Lung microvascular endothelial cell (primary cell): ENCODE data around the gene COL4A2. TPM values are rescaled to one million over a fixed set of nuclear protein-coding genes. Genes with fewer than 3 reads are reported as not detected.

Experiments
- DNase-seq, 2 donors: peaks; one replicate each; pipeline versions ENCODE4 v3.0.0 to v3.0.0-alpha.2; 2010; ENCODE audit warnings: low read depth in 2 of 2
- total RNA-seq: library from RNA; depleted of rRNA; stranded (reverse); fragments of >200 nt; gene quantifications from 2 replicates; pipeline ENCODE4 v1.2.1, GENCODE V29; 2014

The COL4A2 gene
- total RNA-seq, 1 donor from 2014 or later: 728 TPM

- no peak for DNase-seq
Observed at GRCh38 chr13:110398564-110399507, 91.8 kb downstream of the COL4A2 start.

DNA sequence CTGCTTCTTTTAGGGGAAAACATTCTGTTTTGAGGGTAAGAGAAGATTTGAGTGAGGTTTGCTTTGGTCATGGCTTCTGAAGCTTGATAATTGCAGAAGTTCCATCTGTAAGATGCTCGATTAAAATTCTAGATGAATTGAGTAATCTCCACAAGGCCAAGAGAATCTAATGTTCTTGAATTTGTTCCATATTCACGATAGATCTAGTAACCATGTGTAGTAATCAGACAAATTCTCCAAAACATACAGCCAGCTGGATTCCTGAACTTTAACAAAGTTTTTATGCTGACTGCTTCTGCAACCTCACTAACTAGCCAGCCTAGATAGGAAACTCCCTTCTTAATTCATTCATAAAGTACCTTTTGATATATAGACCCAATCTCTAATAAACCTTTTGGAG is 92.7 kb downstream of the COL4A2 start:
- no peak for DNase-seq

GRCh38 chr13:110400786-110401533 is 93.9 kb downstream of the COL4A2 start:
- DNase-seq: no peak

GRCh38 chr13:110402299-110403069 is 95.4 kb downstream of the COL4A2 start:
- DNase-seq: no peak

- DNase-seq: peak in 1 of 2 donors; percentile 65
Observed at GRCh38 chr13:110403315-110403714, 96.2 kb downstream of the COL4A2 start.

DNA sequence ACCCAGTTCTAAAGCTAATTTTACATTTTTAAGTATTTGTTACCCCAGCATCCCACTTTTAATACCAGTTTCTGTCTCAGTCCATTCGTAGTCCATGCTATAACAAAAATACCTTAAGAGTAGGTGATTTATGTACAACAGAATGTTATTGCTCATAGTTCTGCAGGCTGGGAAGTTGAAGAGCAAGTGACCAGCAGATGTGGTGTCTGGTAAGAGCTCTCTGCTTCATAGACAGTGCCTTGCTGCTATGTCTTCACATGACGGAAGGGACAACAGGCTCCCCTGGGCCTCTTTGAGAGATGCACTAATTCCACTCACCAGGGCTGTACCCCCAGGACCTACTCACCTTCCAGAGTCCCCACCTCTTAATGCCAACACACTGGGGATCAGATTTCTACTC is 96.6 kb downstream of the COL4A2 start:
- DNase-seq: no peak

GRCh38 chr13:110404321-110404720 is 97.2 kb downstream of the COL4A2 start:
- no peak for DNase-seq

DNA sequence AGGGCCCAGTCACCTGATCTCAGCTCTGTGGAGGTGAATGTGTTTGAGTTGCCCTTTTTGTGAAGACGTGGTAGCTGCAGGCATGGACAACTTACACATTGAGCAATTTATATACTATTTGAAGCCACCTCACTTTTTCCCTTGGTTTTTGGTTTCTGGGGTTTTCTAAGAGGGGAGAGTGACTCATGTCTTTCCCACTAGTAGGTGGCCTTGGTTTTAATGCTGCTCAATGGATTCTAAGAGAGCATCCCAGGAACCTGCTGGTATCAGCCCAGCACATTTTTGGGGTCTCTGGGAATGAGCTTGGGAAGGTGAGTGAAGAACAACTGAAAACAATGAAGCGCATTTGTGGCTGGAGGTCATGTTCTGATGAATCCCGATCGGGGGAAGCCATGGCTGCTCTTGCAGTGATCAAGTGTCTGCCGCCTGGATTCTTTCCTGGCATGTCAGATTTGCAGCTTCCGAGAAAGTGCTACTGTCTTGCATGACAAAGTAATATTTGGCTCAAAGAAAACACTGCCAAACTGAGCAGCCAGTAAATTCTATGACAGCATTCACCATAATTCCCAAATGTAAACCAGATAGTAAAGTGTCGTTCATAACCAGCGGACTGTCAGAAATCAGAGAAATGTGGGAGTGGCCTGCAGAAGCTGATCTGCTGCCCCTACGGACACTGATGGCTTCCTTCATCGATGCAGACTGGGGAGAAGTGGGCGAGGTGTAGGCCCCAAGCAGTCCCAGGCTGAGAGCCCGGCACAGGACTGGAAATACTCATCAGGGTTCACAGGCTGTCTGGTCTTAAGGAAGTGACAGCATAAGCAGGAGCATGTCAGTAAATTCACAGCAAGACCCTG is 98.7 kb downstream of the COL4A2 start:
- DNase-seq: no peak

DNA sequence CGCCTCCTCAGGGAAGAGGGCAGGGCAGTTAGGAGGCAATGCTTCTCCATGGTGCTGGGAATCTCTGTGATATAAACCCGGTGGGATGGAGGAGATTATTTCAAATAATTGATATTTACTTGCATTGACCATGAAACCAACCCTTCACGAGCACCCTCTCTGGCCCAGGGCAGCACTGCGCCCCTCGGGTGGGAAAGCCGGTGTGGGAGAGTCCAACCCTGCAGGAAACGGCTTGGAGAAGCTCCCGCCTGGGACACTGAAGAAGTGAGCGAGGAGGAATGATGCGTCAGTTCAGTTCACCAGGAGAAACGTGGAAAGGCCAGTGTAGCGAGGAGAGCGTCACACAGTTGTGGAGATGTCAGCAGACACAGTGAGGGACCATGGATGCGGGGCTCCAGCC is 99.9 kb downstream of the COL4A2 start:
- no peak for DNase-seq

- DNase-seq: peak; percentile 31 to 57
Observed at GRCh38 chr13:110407531-110407930, 100.4 kb downstream of the COL4A2 start.

DNA sequence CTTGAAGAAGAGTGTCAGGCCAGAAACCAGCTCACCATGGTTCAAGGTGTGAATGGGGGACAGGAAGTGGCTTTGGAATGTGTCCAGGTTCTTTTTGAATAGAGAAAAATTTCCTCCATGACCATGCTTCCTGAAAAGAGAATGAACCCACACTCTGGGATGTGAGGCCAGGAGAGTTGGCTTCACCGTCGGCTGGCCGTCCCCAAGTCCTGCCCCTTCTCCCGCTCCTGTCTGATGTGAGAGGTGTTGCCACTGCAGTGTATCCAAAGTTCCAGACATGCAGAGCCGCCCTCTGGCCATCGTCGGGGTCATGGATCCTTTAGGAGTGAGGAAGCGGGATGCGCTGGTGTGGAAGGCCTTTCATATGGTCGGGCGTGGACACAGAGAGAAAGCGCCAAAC is 101.2 kb downstream of the COL4A2 start:
- DNase-seq: peak; percentile 38 to 83

- peak; percentile 78 to 95 for DNase-seq
Observed at GRCh38 chr13:110409581-110409992, 102.5 kb downstream of the COL4A2 start.

DNA sequence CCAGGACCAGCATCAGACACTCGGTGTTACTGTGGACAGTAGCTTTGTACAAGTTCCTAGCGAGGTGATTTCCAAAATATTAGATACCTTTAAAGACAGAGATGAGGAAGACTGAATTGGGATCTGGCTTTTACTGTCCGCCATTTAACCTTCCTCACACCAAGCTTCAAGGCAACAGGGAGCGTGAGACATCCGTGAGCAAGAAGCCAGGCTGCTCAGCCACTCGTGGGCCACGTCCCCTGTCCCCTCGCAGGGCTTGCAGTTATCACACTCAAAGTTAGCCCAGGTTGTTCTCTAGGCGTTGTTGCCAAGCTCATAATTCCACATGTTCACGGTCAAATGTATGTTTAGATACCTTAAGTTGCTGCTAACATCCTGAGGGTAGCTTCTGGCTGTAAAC is 102.9 kb downstream of the COL4A2 start:
- no peak for DNase-seq

DNA sequence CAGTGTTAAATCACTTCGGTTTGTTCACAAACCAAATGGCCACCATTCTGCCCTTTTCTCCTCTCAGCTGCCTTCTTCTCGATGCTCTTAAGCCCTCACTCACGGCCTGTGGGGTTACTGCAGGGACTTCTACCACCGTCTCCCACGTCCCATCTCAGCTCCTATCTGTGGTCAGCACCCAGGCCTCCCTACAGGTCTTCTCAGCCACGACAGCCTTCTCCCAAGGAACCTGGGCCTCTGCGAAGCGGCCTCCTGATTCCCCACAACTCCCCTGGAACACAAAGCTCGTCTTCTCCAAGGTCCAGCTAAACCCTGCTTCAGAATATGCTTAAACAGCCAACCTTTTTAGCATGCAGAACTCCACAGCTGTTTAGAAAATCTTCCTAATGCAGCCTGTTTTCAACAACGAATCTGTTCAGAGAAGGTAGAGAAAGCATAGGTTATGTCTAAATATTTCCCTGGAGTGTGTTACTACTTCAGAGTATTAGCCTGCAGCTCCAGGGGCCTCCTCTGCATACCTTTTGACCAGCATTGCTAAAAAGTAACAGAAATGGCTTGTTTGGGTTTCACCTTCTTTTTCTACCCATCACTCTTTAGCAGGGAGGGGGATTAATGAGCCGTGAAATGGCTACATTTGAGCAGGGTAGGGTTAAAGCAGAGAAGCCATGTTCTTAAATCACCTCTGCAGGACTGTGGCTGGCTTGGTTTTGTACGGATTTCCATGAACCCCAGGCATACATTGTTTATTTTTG is 104.0 kb downstream of the COL4A2 start:
- no peak for DNase-seq

DNA sequence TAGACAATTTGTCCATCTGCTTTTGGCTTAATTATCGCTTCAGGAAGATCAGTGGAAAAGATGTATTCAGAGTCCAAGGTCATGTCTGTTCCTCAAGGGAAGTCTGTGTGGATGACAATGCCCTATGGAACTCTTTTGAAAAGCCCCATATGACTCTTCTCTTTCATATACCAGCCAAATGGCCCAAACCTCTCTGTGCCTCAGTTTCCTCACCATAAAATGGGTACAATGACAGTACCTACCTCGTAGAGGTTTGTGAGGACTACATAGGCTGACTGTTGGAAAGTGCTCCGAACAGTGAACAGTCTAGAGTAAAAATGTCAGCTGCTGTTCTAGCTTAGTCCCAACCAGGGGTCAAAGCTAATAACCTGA is 104.6 kb downstream of the COL4A2 start:
- no peak for DNase-seq

GRCh38 chr13:110412132-110412914 is 105.2 kb downstream of the COL4A2 start:
- DNase-seq: peak; percentile 98

- DNase-seq: no peak
Observed at GRCh38 chr13:110413016-110413675, 106.1 kb downstream of the COL4A2 start.

DNA sequence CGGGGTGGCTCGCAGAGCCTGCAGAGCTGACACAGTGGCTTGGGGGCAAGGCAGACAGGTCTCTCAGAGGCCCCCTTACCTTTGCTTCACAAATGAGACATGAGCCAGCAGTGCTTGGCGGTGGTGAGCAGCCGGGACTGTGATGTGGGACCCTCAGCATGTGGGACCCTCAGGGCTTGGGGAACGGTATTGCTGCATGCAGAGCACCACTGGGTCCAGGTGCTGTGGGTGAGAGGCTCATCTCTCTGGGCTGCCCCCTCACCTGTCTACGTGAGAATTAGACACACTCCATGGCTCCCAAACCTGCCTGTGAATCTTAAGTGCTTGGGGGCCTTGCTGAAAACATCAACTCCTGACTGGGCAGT is 106.6 kb downstream of the COL4A2 start:
- no peak for DNase-seq

DNA sequence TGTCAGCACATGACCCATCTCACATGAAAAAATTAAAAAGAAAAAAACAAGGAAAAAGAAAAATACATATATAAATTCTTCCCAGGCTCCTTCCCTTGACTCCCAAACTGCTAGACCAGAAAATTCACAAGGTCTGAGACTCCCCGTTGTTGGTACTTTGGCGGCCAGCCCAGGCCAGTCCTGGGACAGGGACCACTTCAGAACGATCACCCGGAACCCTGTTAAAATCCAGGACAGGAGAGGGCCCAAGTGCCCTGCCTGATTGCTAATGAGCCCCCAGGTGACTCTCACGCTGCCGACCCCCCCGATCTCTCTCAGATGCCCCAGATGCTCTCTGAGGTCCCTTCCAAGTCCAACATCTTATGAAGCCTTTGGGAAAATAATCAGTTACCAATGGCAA is 107.2 kb downstream of the COL4A2 start:
- no peak for DNase-seq
